ENCODE results near the gene SBF2.

Gene SBF2

GRCh38 chr11:10289765-10290380 is 4.1 kb downstream of the SBF2 start:
- no peak overlapping the region for H3K4me3 ChIP-seq (ENCODE audit: low read depth, low read length)
- DNase-seq (ENCODE audit: low read depth), result no peak
- TF ChIP-seq CTCF (IDR thresholded peaks at IDR 0.05; ENCODE audit: low read depth, low read length, missing control alignments), result no peak
- in situ Hi-C loops (cut with HindIII; ENCODE audit: low sequenced_read_pairs), result no loop called here

- in situ Hi-C loops (cut with HindIII; ENCODE audit: low sequenced_read_pairs), result no loop called here
- no peak for TF ChIP-seq CTCF (IDR thresholded peaks at IDR 0.05; ENCODE audit: low read depth, low read length, missing control alignments)
- H3K4me3 ChIP-seq (ENCODE audit: low read depth, low read length), result no peak overlapping the region
- no peak for DNase-seq (ENCODE audit: low read depth)
These were observed 4.9 kb downstream of the SBF2 start for GRCh38 chr11:10288881-10289764.

GRCh38 chr11:10287766-10288715 is 6.0 kb downstream of the SBF2 start:
- H3K4me3 ChIP-seq (ENCODE audit: low read depth, low read length), result no peak overlapping the region
- TF ChIP-seq CTCF (IDR thresholded peaks at IDR 0.05; ENCODE audit: low read depth, low read length, missing control alignments), result no peak
- in situ Hi-C loops (cut with HindIII; ENCODE audit: low sequenced_read_pairs), result no loop called here
- no peak for DNase-seq (ENCODE audit: low read depth)

GRCh38 chr11:10287140-10287539 is 6.9 kb downstream of the SBF2 start:
- no peak overlapping the region for H3K4me3 ChIP-seq (ENCODE audit: low read depth, low read length)
- no peak for DNase-seq (ENCODE audit: low read depth)
- in situ Hi-C loops (cut with HindIII; ENCODE audit: low sequenced_read_pairs), result no loop called here
- TF ChIP-seq CTCF (IDR thresholded peaks at IDR 0.05; ENCODE audit: low read depth, low read length, missing control alignments), result no peak

GRCh38 chr11:10285148-10285802 is 8.7 kb downstream of the SBF2 start:
- in situ Hi-C loops (cut with HindIII; ENCODE audit: low sequenced_read_pairs), result no loop called here
- no peak for TF ChIP-seq CTCF (IDR thresholded peaks at IDR 0.05; ENCODE audit: low read depth, low read length, missing control alignments)

GRCh38 chr11:10283991-10284390 is 10.0 kb downstream of the SBF2 start:
- in situ Hi-C loops (cut with HindIII; ENCODE audit: low sequenced_read_pairs), result no loop called here
- no peak for DNase-seq (ENCODE audit: low read depth)
- H3K4me3 ChIP-seq (ENCODE audit: low read depth, low read length), result no peak overlapping the region
- TF ChIP-seq CTCF (IDR thresholded peaks at IDR 0.05; ENCODE audit: low read depth, low read length, missing control alignments), result no peak

More at GRCh38 chr11:10285148-10285802, 8.7 kb downstream of the SBF2 start:
- no peak overlapping the region for H3K4me3 ChIP-seq (ENCODE audit: low read depth, low read length)
- no peak for DNase-seq (ENCODE audit: low read depth)
